Activated CD4-positive, CD25-positive, alpha-beta regulatory T cell (primary cell): ENCODE results near the gene PLEKHG3.

ENCODE experiments used
- DNase-seq, 4 experiments: peaks; one replicate each; lab custom pipeline; 2025; lab: John Stamatoyannopoulos, UW

PLEKHG3 gene

GRCh38 chr14:64707661-64708060 is 3.4 kb downstream of the PLEKHG3 start:
- no peak for DNase-seq

- DNase-seq, result no peak
Observed at GRCh38 chr14:64708148-64709004, 4.2 kb downstream of the PLEKHG3 start.

GRCh38 chr14:64709126-64709525 is 4.9 kb downstream of the PLEKHG3 start:
- no peak for DNase-seq

- DNase-seq, result no peak
Observed at GRCh38 chr14:64711039-64711438, 6.8 kb downstream of the PLEKHG3 start.

- DNase-seq, result no peak
Observed at GRCh38 chr14:64713677-64714076, 9.5 kb downstream of the PLEKHG3 start.

GRCh38 chr14:64714432-64715025 is 10.3 kb downstream of the PLEKHG3 start:
- no peak for DNase-seq

- DNase-seq, result no peak
Observed at GRCh38 chr14:64715146-64715627, 11.0 kb downstream of the PLEKHG3 start.

- no peak for DNase-seq
Observed at GRCh38 chr14:64715628-64716412, 11.6 kb downstream of the PLEKHG3 start.

GRCh38 chr14:64717870-64718269 is 13.6 kb downstream of the PLEKHG3 start:
- DNase-seq, result no peak

- DNase-seq, result no peak
Observed at GRCh38 chr14:64718762-64719161, 14.5 kb downstream of the PLEKHG3 start.

GRCh38 chr14:64719601-64720000 is 15.4 kb downstream of the PLEKHG3 start:
- no peak for DNase-seq

GRCh38 chr14:64720131-64720576 is 15.9 kb downstream of the PLEKHG3 start:
- DNase-seq, result no peak

- no peak for DNase-seq
Observed at GRCh38 chr14:64721391-64721791, 17.2 kb downstream of the PLEKHG3 start.

- DNase-seq, result no peak
Observed at GRCh38 chr14:64721899-64722298, 17.7 kb downstream of the PLEKHG3 start.

GRCh38 chr14:64722842-64723447 is 18.7 kb downstream of the PLEKHG3 start:
- DNase-seq, result no peak

GRCh38 chr14:64723691-64724577 is 19.7 kb downstream of the PLEKHG3 start:
- no peak for DNase-seq

GRCh38 chr14:64724578-64724930 is 20.3 kb downstream of the PLEKHG3 start:
- DNase-seq, result no peak

- DNase-seq, result no peak
Observed at GRCh38 chr14:64725261-64725815, 21.1 kb downstream of the PLEKHG3 start.

GRCh38 chr14:64725879-64726584 is 21.8 kb downstream of the PLEKHG3 start:
- no peak for DNase-seq

- DNase-seq, result no peak
Observed at GRCh38 chr14:64726585-64726890, 22.3 kb downstream of the PLEKHG3 start.
